ENCODE data around the gene RAB3C.

Gene RAB3C

DNA sequence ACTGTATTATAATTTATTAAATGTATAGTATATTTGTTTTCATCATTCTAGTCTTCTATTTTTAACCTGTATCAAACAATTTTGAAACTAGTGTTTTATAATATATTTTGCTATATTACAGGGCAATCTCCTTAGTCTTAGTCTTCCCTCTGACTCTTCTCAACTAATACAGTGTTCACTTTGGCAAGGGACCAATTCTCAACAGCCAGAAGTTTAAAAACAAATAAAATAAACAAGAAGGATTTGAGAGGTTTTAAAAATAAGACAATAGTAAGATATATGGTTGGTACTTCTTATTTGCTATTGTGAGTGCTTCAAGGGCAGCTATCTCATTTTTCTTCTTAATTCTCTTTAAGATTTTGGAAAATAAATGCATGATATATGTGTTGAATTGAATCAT is 167.2 kb downstream of the RAB3C start:
- TF ChIP-seq, protein P1, sequence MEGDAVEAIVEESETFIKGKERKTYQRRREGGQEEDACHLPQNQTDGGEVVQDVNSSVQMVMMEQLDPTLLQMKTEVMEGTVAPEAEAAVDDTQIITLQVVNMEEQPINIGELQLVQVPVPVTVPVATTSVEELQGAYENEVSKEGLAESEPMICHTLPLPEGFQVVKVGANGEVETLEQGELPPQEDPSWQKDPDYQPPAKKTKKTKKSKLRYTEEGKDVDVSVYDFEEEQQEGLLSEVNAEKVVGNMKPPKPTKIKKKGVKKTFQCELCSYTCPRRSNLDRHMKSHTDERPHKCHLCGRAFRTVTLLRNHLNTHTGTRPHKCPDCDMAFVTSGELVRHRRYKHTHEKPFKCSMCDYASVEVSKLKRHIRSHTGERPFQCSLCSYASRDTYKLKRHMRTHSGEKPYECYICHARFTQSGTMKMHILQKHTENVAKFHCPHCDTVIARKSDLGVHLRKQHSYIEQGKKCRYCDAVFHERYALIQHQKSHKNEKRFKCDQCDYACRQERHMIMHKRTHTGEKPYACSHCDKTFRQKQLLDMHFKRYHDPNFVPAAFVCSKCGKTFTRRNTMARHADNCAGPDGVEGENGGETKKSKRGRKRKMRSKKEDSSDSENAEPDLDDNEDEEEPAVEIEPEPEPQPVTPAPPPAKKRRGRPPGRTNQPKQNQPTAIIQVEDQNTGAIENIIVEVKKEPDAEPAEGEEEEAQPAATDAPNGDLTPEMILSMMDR (IDR thresholded peaks at IDR 0.05; ENCODE audit: low read depth, low read length), result no peak
- no peak for DNase-seq
- Histone ChIP-seq H3K36me3 (no peaks in the 10 kb centered on the region), H3K4me1 (peaks cover 38% of the 10 kb centered on the region), H3K9me3 (no peaks in the 10 kb centered on the region), H3K27me3 (no peaks in the 10 kb centered on the region), H3K4me3 (ENCODE audit: low read depth, low read length) (no peak overlapping the region)

DNA sequence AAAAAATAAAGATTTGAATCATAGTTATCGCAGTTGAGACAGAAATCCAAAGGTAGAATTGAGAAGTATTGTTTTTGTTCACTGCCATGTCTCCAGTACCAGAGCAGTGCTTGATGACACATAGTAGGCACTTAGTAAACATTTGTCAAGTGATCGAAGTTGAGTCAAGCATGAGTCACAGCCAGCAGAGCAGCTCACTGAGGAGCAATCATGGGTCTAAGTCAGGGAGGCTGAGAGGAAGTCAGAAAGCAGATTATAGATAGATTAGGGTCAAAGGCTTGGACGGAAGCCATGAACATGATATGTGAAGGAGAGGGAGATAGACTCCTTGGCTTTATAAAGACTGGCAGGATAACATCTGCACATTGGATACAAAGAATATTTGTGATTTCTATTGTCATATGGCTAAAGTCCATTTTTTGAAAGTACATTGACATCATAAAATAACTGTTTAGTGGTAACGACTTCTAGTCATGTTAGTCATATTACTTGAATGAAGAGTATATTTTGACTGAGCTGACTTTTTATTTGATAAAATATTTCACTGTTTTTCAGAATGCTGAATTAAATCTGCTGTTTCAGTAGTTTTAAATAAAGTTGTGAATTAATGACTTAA is 168.5 kb downstream of the RAB3C start:
- H3K27me3 ChIP-seq, result no peaks in the 10 kb centered on the region
- no peaks in the 10 kb centered on the region for H3K9me3 ChIP-seq
- TF ChIP-seq, protein P1 (IDR thresholded peaks at IDR 0.05; ENCODE audit: low read depth, low read length), result no peak
- DNase-seq, result peak; percentile 56
- no peak overlapping the region for H3K4me3 ChIP-seq (ENCODE audit: low read depth, low read length)
- H3K4me1 ChIP-seq, result peaks cover 38% of the 10 kb centered on the region
- no peaks in the 10 kb centered on the region for H3K36me3 ChIP-seq

DNA sequence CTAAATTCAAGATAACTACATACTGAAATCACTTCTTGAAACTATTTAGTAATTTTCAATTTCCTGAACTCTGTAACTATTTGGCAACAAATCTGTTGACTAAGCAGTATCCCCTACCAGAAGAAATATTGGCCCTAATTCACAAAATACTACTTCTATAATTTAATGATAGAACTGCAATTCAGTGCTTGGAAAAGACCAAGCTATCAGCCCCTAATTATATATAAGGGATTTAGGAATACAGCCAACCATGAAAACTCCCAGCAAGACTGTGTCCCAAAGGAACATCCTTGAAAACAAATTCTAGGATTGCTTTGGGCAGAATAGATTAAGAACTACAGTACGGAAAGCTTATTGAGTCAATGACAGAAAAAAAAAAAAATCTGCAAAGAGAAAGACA is 169.2 kb downstream of the RAB3C start:
- DNase-seq, result no peak
- Histone ChIP-seq H3K9me3 (no peaks in the 10 kb centered on the region), H3K36me3 (no peaks in the 10 kb centered on the region), H3K4me3 (ENCODE audit: low read depth, low read length) (no peak overlapping the region), H3K27me3 (no peaks in the 10 kb centered on the region), H3K4me1 (peaks cover 34% of the 10 kb centered on the region)
- TF ChIP-seq, protein P1 (IDR thresholded peaks at IDR 0.05; ENCODE audit: low read depth, low read length), result no peak

DNA sequence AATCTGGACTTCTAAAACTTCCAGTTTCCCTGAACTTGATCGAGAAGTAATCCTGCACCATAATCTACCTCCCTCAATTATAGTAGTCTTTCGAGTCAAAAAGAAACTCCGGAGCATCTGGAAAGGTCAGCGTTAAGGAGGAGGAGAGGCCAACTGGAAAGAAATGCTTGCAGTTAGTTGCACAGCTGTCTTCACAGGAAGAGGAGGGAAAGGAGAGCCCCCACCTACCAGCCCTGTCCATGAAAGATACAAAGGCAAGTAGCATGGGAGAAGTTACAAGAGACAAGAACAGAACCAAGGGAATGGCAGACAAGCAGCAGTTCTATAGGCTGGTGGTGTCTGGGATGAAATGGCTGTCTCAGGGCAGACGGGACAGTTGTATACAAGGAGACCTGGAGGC is 170.6 kb downstream of the RAB3C start:
- H3K36me3 ChIP-seq, result no peaks in the 10 kb centered on the region
- no peaks in the 10 kb centered on the region for H3K9me3 ChIP-seq
- no peak for DNase-seq
- no peaks in the 10 kb centered on the region for H3K27me3 ChIP-seq
- peaks cover 21% of the 10 kb centered on the region for H3K4me1 ChIP-seq
- no peak overlapping the region for H3K4me3 ChIP-seq (ENCODE audit: low read depth, low read length)
- TF ChIP-seq, protein P1 (IDR thresholded peaks at IDR 0.05; ENCODE audit: low read depth, low read length), result no peak

DNA sequence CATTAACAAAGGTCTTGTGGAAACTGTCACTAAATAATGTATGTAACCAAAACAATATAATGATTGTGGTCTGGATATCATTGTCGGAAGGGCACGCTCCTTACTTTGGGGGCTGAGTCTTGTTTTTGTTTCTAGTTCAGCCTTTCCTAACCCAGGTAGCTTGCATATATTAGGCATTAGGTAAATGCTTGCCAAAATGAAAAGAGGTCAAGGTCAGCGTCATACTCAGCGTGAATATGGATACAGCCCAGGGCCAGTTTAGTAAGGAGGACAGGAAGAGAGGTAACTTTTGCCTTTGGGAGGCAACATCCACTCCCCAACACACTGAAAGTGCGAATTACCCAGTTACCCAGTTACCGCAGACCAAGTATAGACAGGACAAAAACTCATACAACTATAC is 171.4 kb downstream of the RAB3C start:
- Histone ChIP-seq H3K27me3 (no peaks in the 10 kb centered on the region), H3K36me3 (no peaks in the 10 kb centered on the region), H3K4me3 (ENCODE audit: low read depth, low read length) (no peak overlapping the region), H3K4me1 (peaks cover 17% of the 10 kb centered on the region), H3K9me3 (no peaks in the 10 kb centered on the region)
- TF ChIP-seq, protein P1 (IDR thresholded peaks at IDR 0.05; ENCODE audit: low read depth, low read length), result no peak
- no peak for DNase-seq

DNA sequence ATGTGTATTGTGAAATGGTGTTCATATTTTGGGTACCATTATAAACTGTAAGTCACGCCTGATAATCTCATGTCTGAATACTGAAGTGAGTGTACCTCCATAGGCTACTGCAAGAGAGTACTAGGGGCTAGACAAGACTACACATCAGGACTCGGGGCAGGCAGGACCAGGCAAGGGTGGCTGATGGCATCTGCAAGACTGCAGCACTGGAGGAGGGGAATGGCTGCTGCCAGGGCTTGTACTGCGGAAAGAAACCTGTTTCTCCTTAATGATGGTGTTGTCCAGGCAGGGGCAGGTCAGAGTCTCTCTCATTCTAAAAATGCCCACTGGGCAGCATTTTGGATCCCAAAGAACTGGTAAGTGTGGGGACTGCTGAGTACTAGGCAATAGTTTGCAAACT is 172.5 kb downstream of the RAB3C start:
- Histone ChIP-seq H3K4me3 (ENCODE audit: low read depth, low read length) (no peak overlapping the region), H3K9me3 (no peaks in the 10 kb centered on the region), H3K4me1 (peaks cover 17% of the 10 kb centered on the region), H3K27me3 (no peaks in the 10 kb centered on the region), H3K36me3 (no peaks in the 10 kb centered on the region)
- TF ChIP-seq, protein P1 (IDR thresholded peaks at IDR 0.05; ENCODE audit: low read depth, low read length), result no peak
- peak; percentile 47 for DNase-seq

Measured in BE2C (cell line).